T-helper 2 cell treated with Interferon-gamma antibody and Interleukin-4, amounts not matched to agents 5 μg/mL and 100 μg/mL, for 36 hours (primary cell): ENCODE results near the gene ST3GAL4.

Source experiments
- DNase-seq: peaks from one replicate; pipeline ENCODE4 v3.0.0; 2021; ENCODE audit warnings: low spot score
- H3K27ac Mint-ChIP-seq: one replicate; pipeline ENCODE4 v1.8.0; 2021; ENCODE audit warnings: mild to moderate bottlenecking, mixed read lengths
- H3K27me3 Mint-ChIP-seq: one replicate; pipeline ENCODE4 v1.8.0; 2021; ENCODE audit warnings: low read depth, mixed read lengths
- H3K36me3 Mint-ChIP-seq: one replicate; pipeline ENCODE4 v1.8.0; 2021; ENCODE audit warnings: low read depth, mixed read lengths
- H3K4me1 Mint-ChIP-seq: one replicate; pipeline ENCODE4 v1.8.0; 2021; ENCODE audit warnings: low read depth, mixed read lengths
- H3K4me3 Mint-ChIP-seq: one replicate; pipeline ENCODE4 v1.8.0; 2022; ENCODE audit warnings: mild to moderate bottlenecking, moderate library complexity, mixed read lengths
- H3K9me3 Mint-ChIP-seq: one replicate; pipeline ENCODE4 v1.8.0; 2021; ENCODE audit warnings: mixed read lengths

The ST3GAL4 gene

GRCh38 chr11:126318574-126319373, 36.7 kb upstream of the ST3GAL4 start:
- Mint-ChIP-seq H3K9me3 (peaks cover 6% of the 10 kb centered on the region), H3K4me3 (peak overlapping the region; percentile 64), H3K36me3 (peaks cover 31% of the 10 kb centered on the region), H3K27ac (peak overlapping the region; percentile 82), H3K27me3 (no peaks in the 10 kb centered on the region), H3K4me1 (peaks cover 35% of the 10 kb centered on the region)
- peak; percentile 17 for DNase-seq

- Mint-ChIP-seq H3K36me3 (peaks cover 26% of the 10 kb centered on the region), H3K27ac (peak overlapping the region; percentile 82), H3K4me3 (no peak overlapping the region), H3K4me1 (peaks cover 35% of the 10 kb centered on the region), H3K9me3 (peaks cover 6% of the 10 kb centered on the region), H3K27me3 (no peaks in the 10 kb centered on the region)
- no peak for DNase-seq
Observed at GRCh38 chr11:126319374-126319740, 36.1 kb upstream of the ST3GAL4 start.

GRCh38 chr11:126322996-126323395, 32.5 kb upstream of the ST3GAL4 start:
- Mint-ChIP-seq H3K36me3 (peaks cover 10% of the 10 kb centered on the region), H3K27ac (no peak overlapping the region), H3K27me3 (no peaks in the 10 kb centered on the region), H3K4me3 (no peak overlapping the region), H3K4me1 (peaks cover 21% of the 10 kb centered on the region), H3K9me3 (no peaks in the 10 kb centered on the region)
- no peak for DNase-seq

GRCh38 chr11:126327281-126328000, 28.0 kb upstream of the ST3GAL4 start:
- Mint-ChIP-seq H3K27ac (no peak overlapping the region), H3K4me1 (peaks cover 5% of the 10 kb centered on the region), H3K27me3 (no peaks in the 10 kb centered on the region), H3K4me3 (no peak overlapping the region), H3K9me3 (no peaks in the 10 kb centered on the region), H3K36me3 (peaks cover 4% of the 10 kb centered on the region)
- no peak for DNase-seq

- peaks cover 5% of the 10 kb centered on the region for H3K4me1 Mint-ChIP-seq
- H3K4me3 Mint-ChIP-seq, result no peak overlapping the region
- DNase-seq, result no peak
- no peaks in the 10 kb centered on the region for H3K9me3 Mint-ChIP-seq
- H3K27ac Mint-ChIP-seq, result no peak overlapping the region
- no peaks in the 10 kb centered on the region for H3K27me3 Mint-ChIP-seq
- peaks cover 6% of the 10 kb centered on the region for H3K36me3 Mint-ChIP-seq
Observed at GRCh38 chr11:126328001-126328390, 27.5 kb upstream of the ST3GAL4 start.

- Mint-ChIP-seq H3K4me3 (no peak overlapping the region), H3K9me3 (no peaks in the 10 kb centered on the region), H3K27me3 (no peaks in the 10 kb centered on the region), H3K4me1 (peaks cover 5% of the 10 kb centered on the region), H3K27ac (no peak overlapping the region), H3K36me3 (peaks cover 11% of the 10 kb centered on the region)
- no peak for DNase-seq
Observed at GRCh38 chr11:126328444-126328843, 27.0 kb upstream of the ST3GAL4 start.

GRCh38 chr11:126328938-126329643, 26.4 kb upstream of the ST3GAL4 start:
- peak overlapping the region; percentile 49 for H3K27ac Mint-ChIP-seq
- H3K4me3 Mint-ChIP-seq, result no peak overlapping the region
- peaks cover 5% of the 10 kb centered on the region for H3K4me1 Mint-ChIP-seq
- DNase-seq, result no peak
- peaks cover 16% of the 10 kb centered on the region for H3K36me3 Mint-ChIP-seq
- no peaks in the 10 kb centered on the region for H3K9me3 Mint-ChIP-seq
- no peaks in the 10 kb centered on the region for H3K27me3 Mint-ChIP-seq

- DNase-seq, result peak; percentile 16
- H3K27me3 Mint-ChIP-seq, result no peaks in the 10 kb centered on the region
- peaks cover 16% of the 10 kb centered on the region for H3K36me3 Mint-ChIP-seq
- H3K27ac Mint-ChIP-seq, result no peak overlapping the region
- peaks cover 5% of the 10 kb centered on the region for H3K4me1 Mint-ChIP-seq
- no peak overlapping the region for H3K4me3 Mint-ChIP-seq
- H3K9me3 Mint-ChIP-seq, result no peaks in the 10 kb centered on the region
Observed at GRCh38 chr11:126329644-126330211, 25.8 kb upstream of the ST3GAL4 start.

GRCh38 chr11:126331286-126331685, 24.2 kb upstream of the ST3GAL4 start:
- Mint-ChIP-seq H3K36me3 (peaks cover 24% of the 10 kb centered on the region), H3K27ac (no peak overlapping the region), H3K4me3 (no peak overlapping the region)

GRCh38 chr11:126332221-126332711, 23.2 kb upstream of the ST3GAL4 start:
- peak; percentile 23 for DNase-seq
- H3K27ac Mint-ChIP-seq, result no peak overlapping the region
- peaks cover 16% of the 10 kb centered on the region for H3K4me1 Mint-ChIP-seq
- H3K4me3 Mint-ChIP-seq, result no peak overlapping the region
- H3K9me3 Mint-ChIP-seq, result no peaks in the 10 kb centered on the region
- H3K36me3 Mint-ChIP-seq, result peaks cover 24% of the 10 kb centered on the region
- H3K27me3 Mint-ChIP-seq, result no peaks in the 10 kb centered on the region

More at GRCh38 chr11:126331286-126331685, 24.2 kb upstream of the ST3GAL4 start:
- H3K27me3 Mint-ChIP-seq, result no peaks in the 10 kb centered on the region
- peaks cover 11% of the 10 kb centered on the region for H3K4me1 Mint-ChIP-seq
- no peaks in the 10 kb centered on the region for H3K9me3 Mint-ChIP-seq
- no peak for DNase-seq

- no peak overlapping the region for H3K4me3 Mint-ChIP-seq
- DNase-seq, result no peak
- H3K36me3 Mint-ChIP-seq, result peaks cover 24% of the 10 kb centered on the region
- H3K27me3 Mint-ChIP-seq, result no peaks in the 10 kb centered on the region
- no peaks in the 10 kb centered on the region for H3K9me3 Mint-ChIP-seq
- H3K4me1 Mint-ChIP-seq, result peaks cover 16% of the 10 kb centered on the region
- H3K27ac Mint-ChIP-seq, result no peak overlapping the region
Observed at GRCh38 chr11:126333142-126333541, 22.3 kb upstream of the ST3GAL4 start.

GRCh38 chr11:126334659-126335462, 20.6 kb upstream of the ST3GAL4 start:
- Mint-ChIP-seq H3K9me3 (no peaks in the 10 kb centered on the region), H3K4me3 (no peak overlapping the region), H3K27me3 (no peaks in the 10 kb centered on the region), H3K4me1 (peaks cover 11% of the 10 kb centered on the region), H3K27ac (peak overlapping the region; percentile 57), H3K36me3 (peaks cover 29% of the 10 kb centered on the region)
- no peak for DNase-seq

- Mint-ChIP-seq H3K27me3 (no peaks in the 10 kb centered on the region), H3K9me3 (no peaks in the 10 kb centered on the region), H3K4me1 (peaks cover 11% of the 10 kb centered on the region), H3K36me3 (peaks cover 29% of the 10 kb centered on the region), H3K4me3 (no peak overlapping the region), H3K27ac (no peak overlapping the region)
- DNase-seq, result no peak
Observed at GRCh38 chr11:126335463-126335760, 20.1 kb upstream of the ST3GAL4 start.
